ENCODE results near the gene TLCD1. TPM values are rescaled to one million over a fixed set of nuclear protein-coding genes. Genes with fewer than 3 reads are reported as not detected.

Gene TLCD1
- polyA plus RNA-seq, 1 donor from 2014 or later, result not detected

- peaks cover 5% of the 10 kb centered on the region for H3K36me3 ChIP-seq (ENCODE audit: insufficient read depth, low read length)
Measured at GRCh38 chr17:28703552-28704218, 22.3 kb downstream of the TLCD1 start.

GRCh38 chr17:28702752-28703150 is 23.3 kb downstream of the TLCD1 start:
- Histone ChIP-seq H4K20me1 (ENCODE audit: insufficient read depth) (no peaks in the 10 kb centered on the region), H3K27ac (ENCODE audit: low read length) (no peak overlapping the region), H3K4me3 (ENCODE audit: low read length) (no peak overlapping the region), H2AFZ (ENCODE audit: low read depth, low read length) (no peak overlapping the region), H3F3A (ENCODE audit: insufficient read depth, low read length, poor library complexity, severe bottlenecking) (no peaks in the 10 kb centered on the region), H3K4me2 (ENCODE audit: low read length) (no peak overlapping the region), H3K79me2 (replicated peaks; ENCODE audit: insufficient read depth, low read length) (no peaks in the 10 kb centered on the region), H3K9ac (ENCODE audit: low read length) (no peak overlapping the region), H3K9me3 (ENCODE audit: low read length) (no peaks in the 10 kb centered on the region), H3K9me2 (ENCODE audit: insufficient read depth, low read length) (no peaks in the 10 kb centered on the region), H3K36me3 (ENCODE audit: insufficient read depth, low read length) (peaks cover 5% of the 10 kb centered on the region), H3K27me3 (ENCODE audit: insufficient read depth, low read depth, low read length) (no peaks in the 10 kb centered on the region)
- TF ChIP-seq CTCF (IDR thresholded peaks at IDR 0.05; ENCODE audit: poor library complexity, severe bottlenecking), result no peak
- no peak for TF ChIP-seq POLR2AphosphoS5 (IDR thresholded peaks at IDR 0.05)
- no peak for TF ChIP-seq REST (IDR thresholded peaks at IDR 0.05; ENCODE audit: borderline replicate concordance)
- no peak for TF ChIP-seq TAF1 (IDR thresholded peaks at IDR 0.05; ENCODE audit: low read depth)
- TF ChIP-seq SMC3 (conservative IDR thresholded peaks at IDR 0.05; ENCODE audit: poor library complexity), result no peak
- TF ChIP-seq MXI1 (conservative IDR thresholded peaks at IDR 0.05; ENCODE audit: poor library complexity, severe bottlenecking), result no peak
- TF ChIP-seq RAD21 (conservative IDR thresholded peaks at IDR 0.05), result no peak

More at GRCh38 chr17:28703552-28704218, 22.3 kb downstream of the TLCD1 start:
- Histone ChIP-seq H3K27ac (ENCODE audit: low read length) (no peak overlapping the region), H3K79me2 (replicated peaks; ENCODE audit: insufficient read depth, low read length) (no peaks in the 10 kb centered on the region), H3K27me3 (ENCODE audit: insufficient read depth, low read depth, low read length) (no peaks in the 10 kb centered on the region), H3F3A (ENCODE audit: insufficient read depth, low read length, poor library complexity, severe bottlenecking) (no peaks in the 10 kb centered on the region), H3K4me2 (ENCODE audit: low read length) (no peak overlapping the region), H2AFZ (ENCODE audit: low read depth, low read length) (no peak overlapping the region), H3K9ac (ENCODE audit: low read length) (no peak overlapping the region), H3K4me3 (ENCODE audit: low read length) (no peak overlapping the region), H4K20me1 (ENCODE audit: insufficient read depth) (no peaks in the 10 kb centered on the region), H3K9me2 (ENCODE audit: insufficient read depth, low read length) (no peaks in the 10 kb centered on the region), H3K9me3 (ENCODE audit: low read length) (no peaks in the 10 kb centered on the region)
- TF ChIP-seq RAD21 (conservative IDR thresholded peaks at IDR 0.05) (no peak), TAF1 (IDR thresholded peaks at IDR 0.05; ENCODE audit: low read depth) (no peak), POLR2AphosphoS5 (IDR thresholded peaks at IDR 0.05) (no peak), EZH2 (IDR thresholded peaks at IDR 0.05; ENCODE audit: borderline replicate concordance, insufficient read depth, low read length, poor library complexity, severe bottlenecking) (no peak), EP300 (conservative IDR thresholded peaks at IDR 0.05; ENCODE audit: poor library complexity, severe bottlenecking) (no peak), CTCF (IDR thresholded peaks at IDR 0.05; ENCODE audit: poor library complexity, severe bottlenecking) (no peak), REST (IDR thresholded peaks at IDR 0.05; ENCODE audit: borderline replicate concordance) (no peak)

Data from neural cell (in vitro differentiated cells).